ENCODE results near the gene PTPN4.

- TF ChIP-seq, protein P1, sequence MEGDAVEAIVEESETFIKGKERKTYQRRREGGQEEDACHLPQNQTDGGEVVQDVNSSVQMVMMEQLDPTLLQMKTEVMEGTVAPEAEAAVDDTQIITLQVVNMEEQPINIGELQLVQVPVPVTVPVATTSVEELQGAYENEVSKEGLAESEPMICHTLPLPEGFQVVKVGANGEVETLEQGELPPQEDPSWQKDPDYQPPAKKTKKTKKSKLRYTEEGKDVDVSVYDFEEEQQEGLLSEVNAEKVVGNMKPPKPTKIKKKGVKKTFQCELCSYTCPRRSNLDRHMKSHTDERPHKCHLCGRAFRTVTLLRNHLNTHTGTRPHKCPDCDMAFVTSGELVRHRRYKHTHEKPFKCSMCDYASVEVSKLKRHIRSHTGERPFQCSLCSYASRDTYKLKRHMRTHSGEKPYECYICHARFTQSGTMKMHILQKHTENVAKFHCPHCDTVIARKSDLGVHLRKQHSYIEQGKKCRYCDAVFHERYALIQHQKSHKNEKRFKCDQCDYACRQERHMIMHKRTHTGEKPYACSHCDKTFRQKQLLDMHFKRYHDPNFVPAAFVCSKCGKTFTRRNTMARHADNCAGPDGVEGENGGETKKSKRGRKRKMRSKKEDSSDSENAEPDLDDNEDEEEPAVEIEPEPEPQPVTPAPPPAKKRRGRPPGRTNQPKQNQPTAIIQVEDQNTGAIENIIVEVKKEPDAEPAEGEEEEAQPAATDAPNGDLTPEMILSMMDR (IDR thresholded peaks at IDR 0.05): no peak
- TF ChIP-seq POLR2A (IDR thresholded peaks at IDR 0.05): no peak
Observed at GRCh38 chr2:119760956-119761275, 1.2 kb downstream of the PTPN4 start.
